SK-N-SH treated with all-trans-retinoic acid at 6 μM for 48 hours (cell line): ENCODE measurements around the gene ERRFI1.

ENCODE experiments used
- ATAC-seq: fragments of 200-7000 bp; cut with Tn5 transposase; 3 replicates; pipeline ENCODE4 v1.9.1; 2020; ENCODE audit warnings: mild to moderate bottlenecking, moderate library complexity
- ARNTL ChIP-seq: fragments of 450-650 bp; formaldehyde crosslinking; IDR thresholded peaks from 2 replicates; pipeline ENCODE4 v1.5.0; 2020; ENCODE audit warnings: low read depth, mild to moderate bottlenecking, moderate library complexity, borderline replicate concordance
- BACH2 ChIP-seq: fragments of 250-450 bp; sonication (Bioruptor Pico); IDR thresholded peaks from 2 replicates; pipeline ENCODE4 v1.9.0; 2021; ENCODE audit warnings: mild to moderate bottlenecking, borderline replicate concordance
- CSDC2 ChIP-seq: fragments of 250-450 bp; sonication (Bioruptor Pico); IDR thresholded peaks from 2 replicates; pipeline ENCODE4 v1.5.0; 2020; ENCODE audit warnings: mild to moderate bottlenecking, moderate library complexity
- ESRRG ChIP-seq: fragments of 250-450 bp; sonication (Bioruptor Pico); IDR thresholded peaks from 2 replicates; pipeline ENCODE4 v1.6.1; 2021; ENCODE audit warnings: mild to moderate bottlenecking
- GLIS3 ChIP-seq: fragments of 250-450 bp; sonication (Bioruptor Pico); IDR thresholded peaks from 2 replicates; pipeline ENCODE4 v1.5.0; 2020; ENCODE audit warnings: mild to moderate bottlenecking, moderate library complexity
- ISL1 ChIP-seq: fragments of 250-450 bp; sonication (Bioruptor Pico); IDR thresholded peaks from 2 replicates; pipeline ENCODE4 v2.1.2; 2022; ENCODE audit warnings: mild to moderate bottlenecking, moderate library complexity
- OSR1 ChIP-seq: fragments of 250-450 bp; sonication (Bioruptor Pico); IDR thresholded peaks from 2 replicates; pipeline ENCODE4 v1.8.0; 2022; ENCODE audit warnings: moderate library complexity, mild to moderate bottlenecking, inconsistent platforms
- PPARA ChIP-seq: fragments of 250-450 bp; sonication (Bioruptor Pico); IDR thresholded peaks from 2 replicates; pipeline ENCODE4 v1.5.0; 2020; ENCODE audit warnings: mild to moderate bottlenecking, borderline replicate concordance
- RARB ChIP-seq: fragments of 250-450 bp; sonication (Bioruptor Pico); IDR thresholded peaks from 2 replicates; pipeline ENCODE4 v1.8.0; 2021; ENCODE audit warnings: mild to moderate bottlenecking, moderate library complexity
- SNAI2 ChIP-seq: fragments of 250-450 bp; sonication (Bioruptor Pico); IDR thresholded peaks from 2 replicates; pipeline ENCODE4 v1.5.0; 2020; ENCODE audit warnings: mild to moderate bottlenecking, moderate library complexity
- TCF4 ChIP-seq: fragments of 250-450 bp; sonication (Bioruptor Pico); IDR thresholded peaks from 2 replicates; pipeline ENCODE4 v1.8.0; 2021; ENCODE audit warnings: mild to moderate bottlenecking, moderate library complexity, borderline replicate concordance
- TOX ChIP-seq: fragments of 250-450 bp; sonication (Bioruptor Pico); IDR thresholded peaks from 2 replicates; pipeline ENCODE4 v1.8.0; 2021; ENCODE audit warnings: mild to moderate bottlenecking, moderate library complexity, borderline replicate concordance
- ZFP3 ChIP-seq: fragments of 250-450 bp; sonication (Bioruptor Pico); IDR thresholded peaks from 2 replicates; pipeline ENCODE4 v1.5.0; 2020; ENCODE audit warnings: mild to moderate bottlenecking, moderate library complexity
- ZFP30 ChIP-seq: fragments of 450-650 bp; formaldehyde crosslinking; IDR thresholded peaks from 2 replicates; pipeline ENCODE4 v1.5.0; 2022; ENCODE audit warnings: mild to moderate bottlenecking, moderate library complexity
- ZNF565 ChIP-seq: fragments of 450-650 bp; formaldehyde crosslinking; conservative IDR thresholded peaks from 2 replicates; pipeline ENCODE4 v1.5.0; 2020; ENCODE audit warnings: low read depth, mild to moderate bottlenecking, moderate library complexity
- ZNF8 ChIP-seq: fragments of 450-650 bp; formaldehyde crosslinking; IDR thresholded peaks from 2 replicates; pipeline ENCODE4 v1.5.0; 2020; ENCODE audit warnings: mild to moderate bottlenecking, moderate library complexity
- TF ChIP-seq, protein P1 (sequence below): fragments of 250-450 bp; sonication (Bioruptor Pico); IDR thresholded peaks from 2 replicates; pipeline ENCODE4 v1.8.0; 2021; ENCODE audit warnings: low read depth, mild to moderate bottlenecking, moderate library complexity, borderline replicate concordance
- TF ChIP-seq, protein P2 (sequence below): fragments of 250-450 bp; sonication (Bioruptor Pico); IDR thresholded peaks from 2 replicates; pipeline ENCODE4 v1.5.1; 2021; ENCODE audit warnings: mild to moderate bottlenecking, moderate library complexity
- TF ChIP-seq, protein P3 (sequence below): fragments of 250-450 bp; sonication (Bioruptor Pico); IDR thresholded peaks from 2 replicates; pipeline ENCODE4 v1.8.0; 2020; ENCODE audit warnings: mild to moderate bottlenecking, moderate library complexity, borderline replicate concordance
- TF ChIP-seq, protein P4 (sequence below): fragments of 250-450 bp; sonication (Bioruptor Pico); IDR thresholded peaks from 2 replicates; pipeline ENCODE4 v1.5.0; 2020; ENCODE audit warnings: mild to moderate bottlenecking, moderate library complexity

ERRFI1 gene

DNA sequence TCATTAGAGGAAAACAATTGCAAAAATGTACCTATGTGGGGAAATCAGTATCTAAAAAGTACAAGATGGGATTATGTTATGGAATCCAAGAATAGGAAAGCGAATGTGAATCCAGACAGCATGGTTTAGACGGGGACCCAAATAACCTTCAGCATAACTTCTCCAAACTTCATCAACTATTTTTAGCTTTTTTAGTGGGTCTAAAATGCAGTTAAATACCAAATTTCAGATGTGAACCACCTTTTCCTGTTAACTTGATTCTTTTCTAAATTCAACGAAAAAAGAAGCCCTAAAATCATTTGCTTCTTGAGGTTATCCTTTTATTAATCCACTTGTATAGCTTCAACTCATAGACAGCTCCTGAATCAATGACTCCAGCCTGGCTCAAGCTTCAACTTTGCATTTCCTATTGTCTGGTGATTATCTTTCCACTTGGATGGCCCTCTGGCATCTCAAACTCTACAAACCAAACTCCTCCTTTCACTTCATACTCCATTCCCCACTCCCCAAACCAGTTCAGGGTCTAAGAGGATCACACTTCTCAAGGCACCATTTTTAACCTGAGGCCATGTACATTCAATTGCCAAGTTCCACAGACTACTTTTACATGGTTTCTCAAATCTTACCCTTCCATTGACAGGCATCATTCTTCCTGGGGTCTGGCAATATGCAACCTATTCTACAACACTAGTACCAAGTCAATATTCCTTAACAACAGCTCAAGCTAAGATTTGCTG, 7.4 kb downstream of the ERRFI1 start:
- TF ChIP-seq TCF4 (CRISPR knock-in tag) (no peak), ZNF8 (CRISPR knock-in tag) (no peak), ESRRG (CRISPR knock-in tag) (no peak), SNAI2 (no peak), PPARA (CRISPR knock-in tag) (no peak), ZFP30 (CRISPR knock-in tag) (no peak), OSR1 (CRISPR knock-in tag) (no peak), CSDC2 (CRISPR knock-in tag) (no peak), RARB (CRISPR knock-in tag) (no peak), GLIS3 (CRISPR knock-in tag) (no peak)
- TF ChIP-seq, protein P1, sequence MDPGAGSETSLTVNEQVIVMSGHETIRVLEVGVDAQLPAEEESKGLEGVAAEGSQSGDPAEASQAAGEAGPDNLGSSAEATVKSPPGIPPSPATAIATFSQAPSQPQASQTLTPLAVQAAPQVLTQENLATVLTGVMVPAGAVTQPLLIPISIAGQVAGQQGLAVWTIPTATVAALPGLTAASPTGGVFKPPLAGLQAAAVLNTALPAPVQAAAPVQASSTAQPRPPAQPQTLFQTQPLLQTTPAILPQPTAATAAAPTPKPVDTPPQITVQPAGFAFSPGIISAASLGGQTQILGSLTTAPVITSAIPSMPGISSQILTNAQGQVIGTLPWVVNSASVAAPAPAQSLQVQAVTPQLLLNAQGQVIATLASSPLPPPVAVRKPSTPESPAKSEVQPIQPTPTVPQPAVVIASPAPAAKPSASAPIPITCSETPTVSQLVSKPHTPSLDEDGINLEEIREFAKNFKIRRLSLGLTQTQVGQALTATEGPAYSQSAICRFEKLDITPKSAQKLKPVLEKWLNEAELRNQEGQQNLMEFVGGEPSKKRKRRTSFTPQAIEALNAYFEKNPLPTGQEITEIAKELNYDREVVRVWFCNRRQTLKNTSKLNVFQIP (CRISPR knock-in tag): no peak
- TF ChIP-seq, protein P2, sequence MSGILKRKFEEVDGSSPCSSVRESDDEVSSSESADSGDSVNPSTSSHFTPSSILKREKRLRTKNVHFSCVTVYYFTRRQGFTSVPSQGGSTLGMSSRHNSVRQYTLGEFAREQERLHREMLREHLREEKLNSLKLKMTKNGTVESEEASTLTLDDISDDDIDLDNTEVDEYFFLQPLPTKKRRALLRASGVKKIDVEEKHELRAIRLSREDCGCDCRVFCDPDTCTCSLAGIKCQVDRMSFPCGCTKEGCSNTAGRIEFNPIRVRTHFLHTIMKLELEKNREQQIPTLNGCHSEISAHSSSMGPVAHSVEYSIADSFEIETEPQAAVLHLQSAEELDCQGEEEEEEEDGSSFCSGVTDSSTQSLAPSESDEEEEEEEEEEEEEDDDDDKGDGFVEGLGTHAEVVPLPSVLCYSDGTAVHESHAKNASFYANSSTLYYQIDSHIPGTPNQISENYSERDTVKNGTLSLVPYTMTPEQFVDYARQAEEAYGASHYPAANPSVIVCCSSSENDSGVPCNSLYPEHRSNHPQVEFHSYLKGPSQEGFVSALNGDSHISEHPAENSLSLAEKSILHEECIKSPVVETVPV (CRISPR knock-in tag): no peak
- TF ChIP-seq, protein P3, sequence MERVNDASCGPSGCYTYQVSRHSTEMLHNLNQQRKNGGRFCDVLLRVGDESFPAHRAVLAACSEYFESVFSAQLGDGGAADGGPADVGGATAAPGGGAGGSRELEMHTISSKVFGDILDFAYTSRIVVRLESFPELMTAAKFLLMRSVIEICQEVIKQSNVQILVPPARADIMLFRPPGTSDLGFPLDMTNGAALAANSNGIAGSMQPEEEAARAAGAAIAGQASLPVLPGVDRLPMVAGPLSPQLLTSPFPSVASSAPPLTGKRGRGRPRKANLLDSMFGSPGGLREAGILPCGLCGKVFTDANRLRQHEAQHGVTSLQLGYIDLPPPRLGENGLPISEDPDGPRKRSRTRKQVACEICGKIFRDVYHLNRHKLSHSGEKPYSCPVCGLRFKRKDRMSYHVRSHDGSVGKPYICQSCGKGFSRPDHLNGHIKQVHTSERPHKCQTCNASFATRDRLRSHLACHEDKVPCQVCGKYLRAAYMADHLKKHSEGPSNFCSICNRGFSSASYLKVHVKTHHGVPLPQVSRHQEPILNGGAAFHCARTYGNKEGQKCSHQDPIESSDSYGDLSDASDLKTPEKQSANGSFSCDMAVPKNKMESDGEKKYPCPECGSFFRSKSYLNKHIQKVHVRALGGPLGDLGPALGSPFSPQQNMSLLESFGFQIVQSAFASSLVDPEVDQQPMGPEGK (CRISPR knock-in tag): no peak
- no peak for ATAC-seq

DNA sequence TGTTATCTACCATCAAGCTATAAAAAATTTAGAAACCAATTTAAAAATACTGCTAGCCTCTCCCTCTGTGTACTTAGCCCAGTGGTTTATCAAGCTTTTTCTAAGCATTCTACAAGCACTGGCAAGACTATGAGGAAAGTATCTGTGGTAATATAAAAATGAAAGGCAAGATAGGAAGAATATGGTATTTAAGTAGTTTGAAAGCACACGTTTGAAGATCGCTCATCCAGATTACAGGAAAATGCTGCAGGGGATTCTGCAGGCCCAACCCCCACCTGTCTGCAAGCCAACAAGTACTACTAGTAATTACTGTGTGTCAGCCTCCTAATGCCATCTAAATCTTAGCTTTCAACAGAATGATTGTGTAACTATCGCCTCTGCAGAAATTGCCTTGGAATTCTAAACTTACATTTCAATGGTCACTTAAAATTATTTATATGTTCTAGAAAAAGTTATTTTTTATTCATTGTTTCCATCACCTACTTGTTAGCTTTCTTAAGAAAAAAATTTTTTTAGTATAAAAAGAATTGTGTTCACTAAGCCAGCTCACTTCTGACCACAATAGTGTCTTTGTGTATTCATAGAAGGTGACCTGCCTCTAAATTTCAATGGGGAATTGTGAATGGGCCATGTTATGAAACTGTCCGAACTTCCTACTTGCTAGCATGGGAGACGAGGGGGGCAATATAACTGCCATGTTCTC, 8.5 kb downstream of the ERRFI1 start:
- TF ChIP-seq ZFP3 (no peak), ZNF565 (no peak), ISL1 (CRISPR knock-in tag) (peak; percentile 67), TCF4 (CRISPR knock-in tag) (no peak), ESRRG (CRISPR knock-in tag) (no peak)
- ATAC-seq: no peak

DNA sequence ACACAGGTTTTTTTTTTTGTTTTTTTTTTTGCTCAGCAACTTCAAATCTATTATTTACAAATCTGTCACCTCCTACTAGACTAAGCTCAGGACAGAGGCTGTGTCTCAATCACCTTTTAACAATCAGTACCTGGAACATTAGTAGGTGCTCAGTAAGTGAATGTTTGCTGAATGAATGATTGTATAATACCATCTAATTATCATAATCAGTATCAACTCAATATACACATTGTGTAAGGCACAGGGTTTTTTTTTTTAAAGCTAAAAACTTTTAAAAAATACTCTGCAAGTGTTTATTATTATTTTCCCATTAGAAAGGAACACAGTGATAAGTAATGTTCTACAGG, 9.2 kb downstream of the ERRFI1 start:
- no peak for TF ChIP-seq CSDC2 (CRISPR knock-in tag)
- TF ChIP-seq, protein P3 (CRISPR knock-in tag): no peak
- TF ChIP-seq ARNTL: no peak
- TF ChIP-seq SNAI2: no peak
- no peak for TF ChIP-seq ZFP3
- TF ChIP-seq, protein P1 (CRISPR knock-in tag): no peak
- TF ChIP-seq RARB (CRISPR knock-in tag): no peak
- TF ChIP-seq, protein P2 (CRISPR knock-in tag): no peak
- no peak for TF ChIP-seq BACH2 (CRISPR knock-in tag)
- no peak for TF ChIP-seq TOX
- no peak for TF ChIP-seq PPARA (CRISPR knock-in tag)
- TF ChIP-seq, protein P4, sequence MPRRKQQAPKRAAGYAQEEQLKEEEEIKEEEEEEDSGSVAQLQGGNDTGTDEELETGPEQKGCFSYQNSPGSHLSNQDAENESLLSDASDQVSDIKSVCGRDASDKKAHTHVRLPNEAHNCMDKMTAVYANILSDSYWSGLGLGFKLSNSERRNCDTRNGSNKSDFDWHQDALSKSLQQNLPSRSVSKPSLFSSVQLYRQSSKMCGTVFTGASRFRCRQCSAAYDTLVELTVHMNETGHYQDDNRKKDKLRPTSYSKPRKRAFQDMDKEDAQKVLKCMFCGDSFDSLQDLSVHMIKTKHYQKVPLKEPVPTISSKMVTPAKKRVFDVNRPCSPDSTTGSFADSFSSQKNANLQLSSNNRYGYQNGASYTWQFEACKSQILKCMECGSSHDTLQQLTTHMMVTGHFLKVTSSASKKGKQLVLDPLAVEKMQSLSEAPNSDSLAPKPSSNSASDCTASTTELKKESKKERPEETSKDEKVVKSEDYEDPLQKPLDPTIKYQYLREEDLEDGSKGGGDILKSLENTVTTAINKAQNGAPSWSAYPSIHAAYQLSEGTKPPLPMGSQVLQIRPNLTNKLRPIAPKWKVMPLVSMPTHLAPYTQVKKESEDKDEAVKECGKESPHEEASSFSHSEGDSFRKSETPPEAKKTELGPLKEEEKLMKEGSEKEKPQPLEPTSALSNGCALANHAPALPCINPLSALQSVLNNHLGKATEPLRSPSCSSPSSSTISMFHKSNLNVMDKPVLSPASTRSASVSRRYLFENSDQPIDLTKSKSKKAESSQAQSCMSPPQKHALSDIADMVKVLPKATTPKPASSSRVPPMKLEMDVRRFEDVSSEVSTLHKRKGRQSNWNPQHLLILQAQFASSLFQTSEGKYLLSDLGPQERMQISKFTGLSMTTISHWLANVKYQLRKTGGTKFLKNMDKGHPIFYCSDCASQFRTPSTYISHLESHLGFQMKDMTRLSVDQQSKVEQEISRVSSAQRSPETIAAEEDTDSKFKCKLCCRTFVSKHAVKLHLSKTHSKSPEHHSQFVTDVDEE: no peak
- TF ChIP-seq ZNF8 (CRISPR knock-in tag): no peak
- no peak for TF ChIP-seq ZFP30 (CRISPR knock-in tag)
- no peak for TF ChIP-seq GLIS3 (CRISPR knock-in tag)
- TF ChIP-seq, all 23 proteins: peak for 0
- no peak for ATAC-seq
